GM12878 (cell line): ENCODE measurements around the gene ZNF428. TPM values are rescaled to one million over a fixed set of nuclear protein-coding genes. Genes with fewer than 3 reads are reported as not detected.
"Not testable (repeated sequence)": the region's sequence is repeated elsewhere in the genome, so short reads cannot be mapped to it uniquely, and the experiment has no call there.

Experiments
- ATAC-seq: fragments of 200-7000 bp; cut with Tn5 transposase; 3 replicates; pipeline ENCODE4 v1.9.1; 2020; ENCODE audit warnings: mild to moderate bottlenecking, moderate library complexity
- BruUV-seq: library from RNA; stranded (reverse); fragments of 400-500 nt; replicated peaks from 2 replicates; lab custom pipeline; 2021; lab: Mats Ljungman, UMichigan
- CTCF ChIA-PET: fragments of 300-600 bp; sonication (Branson Sonifier 250); formaldehyde crosslinking; extraction: SDS; loops from one replicate; lab custom pipeline; 2021; ENCODE audit warnings: inconsistent platforms; lab: Yijun Ruan, JAX
- POLR2A ChIA-PET: fragments of 350-600 bp; formaldehyde crosslinking; extraction: SDS; loops from one replicate; lab custom pipeline; 2021; ENCODE audit warnings: inconsistent platforms; lab: Charles Lee
- RAD21 ChIA-PET: fragments of 300-600 bp; sonication (Branson Sonifier 250); formaldehyde crosslinking; loops from one replicate; lab custom pipeline; 2023; ENCODE audit warnings: antibody characterized with exemption; ENCODE audit not compliant: unreplicated experiment; lab: Charles Lee
- SMC1A ChIA-PET: fragments of 300-600 bp; sonication (Branson Sonifier 250); formaldehyde crosslinking; loops from one replicate; lab custom pipeline; 2023; ENCODE audit not compliant: unreplicated experiment, uncharacterized antibody; lab: Charles Lee
- DNase-seq: peaks from one replicate; pipeline ENCODE4 v3.0.0-alpha.2; 2011; ENCODE audit warnings: low read depth, low spot score
- FAIRE-seq: peaks from 3 replicates; lab custom pipeline; 2011; peaks lifted over from hg19 to GRCh38; lab: Jason Lieb, UNC
- H2AFZ ChIP-seq: 2 replicates; pipeline ENCODE4 v1.6.0; 2011; ENCODE audit warnings: low read depth, low read length, control low read depth; ENCODE audit not compliant: control insufficient read depth
- H3K27ac ChIP-seq: 2 replicates; pipeline ENCODE4 v1.5.1; 2011; ENCODE audit warnings: control low read depth; ENCODE audit not compliant: control insufficient read depth, insufficient read depth
- H3K27me3 ChIP-seq, 2 experiments: replicated peaks in 1 of 2; 2 replicates each; pipeline versions ENCODE4 v1.6.0 to v1.6.1; 2011; ENCODE audit warnings: low read length in 1 of 2; ENCODE audit not compliant: control insufficient read depth in 2 of 2, insufficient read depth in 2 of 2
- H3K36me3 ChIP-seq, 2 experiments: 2 replicates each; pipeline ENCODE4 v1.5.1; 2011; ENCODE audit warnings: low read length in 1 of 2; ENCODE audit not compliant: control insufficient read depth in 2 of 2, insufficient read depth in 2 of 2
- H3K4me1 ChIP-seq: 2 replicates; pipeline ENCODE4 v1.6.1; 2011; ENCODE audit warnings: mild to moderate bottlenecking, low read length, moderate library complexity, mixed read lengths; ENCODE audit not compliant: control insufficient read depth, insufficient read depth
- H3K4me2 ChIP-seq: 2 replicates; pipeline ENCODE4 v1.6.0; 2011; ENCODE audit warnings: control low read depth; ENCODE audit not compliant: control insufficient read depth, insufficient read depth
- H3K4me3 ChIP-seq: fragments of 200-600 bp; sonication (generic); 2 replicates; pipeline ENCODE4 v1.5.1; 2016
- H3K79me2 ChIP-seq: 2 replicates; pipeline ENCODE4 v1.6.0; 2011; ENCODE audit warnings: low read length; ENCODE audit not compliant: control insufficient read depth, insufficient read depth
- H3K9ac ChIP-seq: 2 replicates; pipeline ENCODE4 v1.8.0; 2011; ENCODE audit warnings: low read length, control low read depth, mixed read lengths; ENCODE audit not compliant: control insufficient read depth, insufficient read depth
- H3K9me3 ChIP-seq: replicated peaks from 3 replicates; pipeline ENCODE4 v1.5.1; 2011; ENCODE audit warnings: mild to moderate bottlenecking, low read length; ENCODE audit not compliant: control insufficient read depth, insufficient read depth
- H4K20me1 ChIP-seq: 2 replicates; pipeline ENCODE4 v1.6.0; 2011; ENCODE audit not compliant: control insufficient read depth, insufficient read depth
- BMI1 ChIP-seq: fragments of 450-650 bp; IDR thresholded peaks from 2 replicates; pipeline ENCODE4 v1.6.1; 2016; ENCODE audit warnings: mild to moderate bottlenecking, moderate library complexity, borderline replicate concordance
- GABPA ChIP-seq: IDR thresholded peaks from 2 replicates; pipeline ENCODE4 v1.6.1; 2014; ENCODE audit warnings: antibody characterized with exemption, low read depth, mild to moderate bottlenecking, inconsistent platforms
- MEF2A ChIP-seq: IDR thresholded peaks from 2 replicates; pipeline ENCODE4 v1.6.1; 2011; ENCODE audit warnings: low read depth, mild to moderate bottlenecking, low read length, moderate library complexity; ENCODE audit not compliant: insufficient read depth
- SIX5 ChIP-seq: IDR thresholded peaks from 2 replicates; pipeline ENCODE4 v1.6.1; 2011; ENCODE audit warnings: mild to moderate bottlenecking, low read depth, low read length, moderate library complexity; ENCODE audit not compliant: severe bottlenecking
- TBL1XR1 ChIP-seq: IDR thresholded peaks from 2 replicates; pipeline ENCODE4 v1.6.1; 2012; ENCODE audit warnings: low read depth, low read length, improper control_type of control experiment
- WGBS: methylation state at CpG from one replicate; pipeline ENCODE4 v1.1.6; 2016; ENCODE audit warnings: low lambda C conversion rate; ENCODE audit not compliant: insufficient replicate concordance, insufficient coverage; ENCODE audit errors: missing lambda C conversion rate; 5-methylcytosine and 5-hydroxymethylcytosine counted together
- in situ Hi-C: fragments of 300-500 bp; cut with MboI; formaldehyde crosslinking; loops from 9 replicates; pipeline ENCODE4 v1.14.3; 2018; ENCODE audit warnings: mixed read lengths
- intact Hi-C: fragments of 100-400 bp; cut with micrococcal nuclease; formaldehyde crosslinking; loops from one replicate; pipeline ENCODE4 v1.14.2; 2022; ENCODE audit not compliant: unreplicated experiment
- polyA plus RNA-seq, 11 experiments: library from polyadenylated mRNA; depleted of rRNA in 4 of 11; unstranded in 6 of 11; stranded (reverse) in 5 of 11; fragments of >200 nt; fragmentation: Nextera tagmentation in 4 of 11; fragmentation: Illumina TruSeq in 1 of 11; extraction: Ambion mirVana in 4 of 11; extraction: Trizol in 1 of 11; gene quantifications; 1 replicate in 1 of 11; 2 replicates in 10 of 11; pipeline versions ENCODE4 v1.2.1 to v1.2.3, GENCODE V29; 2011 to 2016; ENCODE audit warnings: inconsistent platforms in 2 of 11, missing spikeins in 2 of 11, low read depth in 1 of 11
- total RNA-seq, 4 experiments: library from RNA; depleted of rRNA in 3 of 4; stranded (reverse); fragments of >200 nt in 3 of 4; fragmentation: Illumina TruSeq in 1 of 4; extraction: Trizol in 1 of 4; gene quantifications; 2 replicates each; pipeline versions ENCODE4 v1.2.1 to v1.2.3, GENCODE V29; 2013 to 2021

Gene ZNF428
- total and polyA plus RNA-seq, 10 of the 15 experiments (the other 5 are each of a cell fraction or from before 2014, with no cell fraction given) = 0.27 to 57.8 (median 20.4) TPM

DNA sequence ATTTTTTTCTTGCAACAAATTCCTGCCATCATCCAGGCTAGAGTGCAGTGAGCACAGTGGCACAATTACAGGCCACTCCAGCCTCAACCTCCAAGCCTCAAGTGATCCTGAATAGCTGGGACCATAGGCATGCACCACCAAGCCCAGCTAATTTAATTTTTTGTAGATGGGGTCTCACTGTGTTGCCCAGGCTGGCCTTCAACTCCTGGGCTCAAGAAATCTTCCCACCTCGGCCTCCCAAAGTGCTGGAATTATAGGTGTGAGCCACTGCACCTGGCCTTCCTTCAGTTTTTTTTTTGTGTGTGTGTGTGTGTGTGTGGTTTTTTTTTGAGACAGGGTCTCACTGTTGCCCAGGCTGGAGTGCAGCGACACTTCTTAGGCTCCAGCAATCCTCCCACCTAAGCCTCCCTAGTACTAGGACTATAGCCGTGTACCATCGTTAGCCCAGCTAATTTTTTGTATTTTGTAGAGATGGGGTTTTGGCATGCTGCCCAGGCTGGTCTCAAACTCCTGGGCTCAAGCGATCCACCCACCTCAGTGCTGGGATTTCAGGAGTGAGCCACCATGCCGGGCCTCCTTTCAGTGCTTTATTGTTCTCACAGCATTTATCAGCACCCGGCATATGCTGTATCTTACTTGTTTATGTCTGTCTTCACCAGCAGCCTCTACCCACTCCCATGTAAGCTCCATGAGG is 13.4 kb downstream of the ZNF428 start:
- POLR2A ChIA-PET = no interaction called here

DNA sequence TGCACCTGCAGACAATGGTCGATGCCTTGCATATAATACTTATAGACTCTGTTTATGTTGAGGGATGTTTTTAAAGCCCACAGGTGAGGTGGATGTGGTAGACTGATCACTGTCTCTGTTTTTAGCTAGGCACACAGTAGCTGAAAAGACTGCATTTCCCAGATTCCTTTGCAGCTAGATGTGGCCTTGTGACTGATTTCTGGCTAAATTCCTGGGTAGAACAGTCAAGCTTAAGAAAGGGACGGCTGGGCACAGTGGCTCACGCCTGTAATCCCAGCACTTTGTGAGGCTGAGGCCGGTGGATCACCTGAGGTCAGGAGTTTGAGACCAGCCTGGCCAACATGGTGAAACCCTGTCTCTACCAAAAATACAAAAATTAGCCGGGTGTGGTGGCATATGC is 19.1 kb downstream of the ZNF428 start:
- H2AFZ ChIP-seq, DNase-seq, H3K4me2 ChIP-seq, H3K27ac ChIP-seq, BruUV-seq, ATAC-seq, H4K20me1 ChIP-seq, H3K4me3 ChIP-seq, H3K27me3 ChIP-seq, H3K9me3 ChIP-seq, H3K4me1 ChIP-seq, H3K9ac ChIP-seq, FAIRE-seq, RAD21 ChIA-PET, in situ Hi-C loops, intact Hi-C loops: not testable (repeated sequence)
- WGBS = 100% methylated on average over 5 of the region's 5 CpGs
- CTCF ChIA-PET = interaction anchor here (0.9 to 1.8 kb wide), 4 partner anchors 26 to 209 kb away, joined by 3 to 7 read pairs (median 4); no protein-coding TSS in a partner anchor
- SMC1A ChIA-PET = interaction anchor here (1.4 kb wide), 1 partner anchor 26 kb away, joined by 6 read pairs; no protein-coding TSS in a partner anchor
- peaks cover 6 to 23% of the 10 kb centered on the region in 2 experiments; a peak in 3 of 4 replicates for H3K36me3 ChIP-seq
- POLR2A ChIA-PET = interaction anchor here (0.6 kb wide), 1 partner anchor 18 kb away, joined by 11 read pairs; no protein-coding TSS in a partner anchor
- H3K79me2 ChIP-seq = peaks cover 29% of the 10 kb centered on the region
- peak; percentile 26 for TF ChIP-seq SIX5
- TF ChIP-seq, all 136 proteins: peak for 1; not testable (repeated sequence) for 135

More for the DNA sequence above, 13.4 kb downstream of the ZNF428 start:
- H3K9ac ChIP-seq = no peak overlapping the region
- H3K79me2 ChIP-seq = no peaks in the 10 kb centered on the region
- no peaks in the 10 kb centered on the region for H4K20me1 ChIP-seq
- H3K4me1 ChIP-seq = no peaks in the 10 kb centered on the region
- intact Hi-C loops = no loop called here
- in situ Hi-C loops = no loop called here
- no peak overlapping the region for H3K27ac ChIP-seq
- WGBS = 84% methylated on average over 7 of the region's 7 CpGs
- H3K4me2 ChIP-seq = no peak overlapping the region
- no peak overlapping the region for H3K4me3 ChIP-seq
- DNase-seq (no peak), FAIRE-seq (no peak), ATAC-seq (no peak)
- CTCF ChIA-PET = interaction anchor here (0.6 kb wide), 1 partner anchor 9 kb away, joined by 3 read pairs; no protein-coding TSS in a partner anchor
- no TSS peak for BruUV-seq
- H2AFZ ChIP-seq = no peak overlapping the region
- RAD21 ChIA-PET = interaction anchor here (1.0 to 1.3 kb wide), 2 partner anchors 51 to 86 kb away, joined by 3 to 5 read pairs; no protein-coding TSS in a partner anchor
- H3K27me3 ChIP-seq = no peaks in the 10 kb centered on the region
- H3K36me3 ChIP-seq = peaks cover 6 to 8% of the 10 kb centered on the region in 2 experiments; a peak in 3 of 4 replicates
- TF ChIP-seq BMI1 (no peak), GABPA (no peak), MEF2A (no peak), TBL1XR1 (no peak)
- SMC1A ChIA-PET = interaction anchor here (0.9 to 1.3 kb wide), 2 partner anchors 8 to 11 kb away, joined by 3 read pairs; no protein-coding TSS in a partner anchor
- no peaks in the 10 kb centered on the region for H3K9me3 ChIP-seq
